Caco-2 (cell line): ENCODE measurements around the gene RAB6D. TPM values are rescaled to one million over a fixed set of nuclear protein-coding genes. Genes with fewer than 3 reads are reported as not detected.
"Not testable (repeated sequence)": the region's sequence is repeated elsewhere in the genome, so short reads cannot be mapped to it uniquely, and the experiment has no call there.

Experiments used
- Bru-seq: library from RNA; stranded (reverse); fragments of 400-500 nt; gene quantifications from one replicate; lab custom pipeline; 2021; lab: Mats Ljungman, UMichigan
- BruChase-seq, 2 experiments: library from RNA; stranded (reverse); fragments of 400-500 nt; gene quantifications; one replicate each; lab custom pipeline; 2021; lab: Mats Ljungman, UMichigan
- BruUV-seq: library from RNA; stranded (reverse); fragments of 400-500 nt; replicated peaks from 2 replicates; lab custom pipeline; 2021; lab: Mats Ljungman, UMichigan
- CTCF ChIA-PET: fragments of 300-600 bp; sonication (Branson Sonifier 250); formaldehyde crosslinking; loops from one replicate; lab custom pipeline; 2022; ENCODE audit warnings: antibody characterized with exemption; lab: Charles Lee
- POLR2A ChIA-PET: fragments of 300-600 bp; sonication (Branson Sonifier 250); formaldehyde crosslinking; loops from one replicate; lab custom pipeline; 2022; ENCODE audit warnings: antibody characterized with exemption; lab: Charles Lee
- DNase-seq, 2 experiments: peaks; one replicate each; pipeline versions ENCODE4 v3.0.0 to v3.0.0-alpha.2; 2020 to 2022
- H3K27me3 ChIP-seq: replicated peaks from 2 replicates; pipeline ENCODE4 v1.6.0; 2011; ENCODE audit warnings: low read length; ENCODE audit not compliant: control insufficient read depth, insufficient read depth
- H3K36me3 ChIP-seq: 2 replicates; pipeline ENCODE4 v1.5.1; 2011; ENCODE audit warnings: low read length; ENCODE audit not compliant: control insufficient read depth, insufficient read depth
- H3K4me1 ChIP-seq: fragments of 250-450 bp; sonication (Bioruptor Pico); 2 replicates; pipeline ENCODE4 v1.5.1; 2020; ENCODE audit warnings: mild to moderate bottlenecking
- H3K4me3 ChIP-seq: 2 replicates; pipeline ENCODE4 v1.5.1; 2011; ENCODE audit warnings: low read depth, mild to moderate bottlenecking, control low read depth, low read length
- H3K9me3 ChIP-seq: fragments of 250-450 bp; sonication (Bioruptor Pico); 2 replicates; pipeline ENCODE4 v1.5.1; 2020; ENCODE audit warnings: mild to moderate bottlenecking, moderate library complexity
- H3K27ac Mint-ChIP-seq: one replicate; pipeline ENCODE4 v1.8.0; 2022; ENCODE audit warnings: mixed read lengths; ENCODE audit not compliant: unreplicated experiment
- H3K27me3 Mint-ChIP-seq: one replicate; pipeline ENCODE4 v1.8.0; 2022; ENCODE audit warnings: mixed read lengths; ENCODE audit not compliant: insufficient read depth, unreplicated experiment
- H3K36me3 Mint-ChIP-seq: one replicate; pipeline ENCODE4 v1.8.0; 2022; ENCODE audit warnings: mild to moderate bottlenecking, mixed read lengths; ENCODE audit not compliant: insufficient read depth, unreplicated experiment
- H3K4me1 Mint-ChIP-seq: one replicate; pipeline ENCODE4 v1.8.0; 2022; ENCODE audit warnings: low read depth, mixed read lengths; ENCODE audit not compliant: unreplicated experiment
- H3K4me3 Mint-ChIP-seq: one replicate; pipeline ENCODE4 v1.8.0; 2022; ENCODE audit warnings: mild to moderate bottlenecking, moderate library complexity, mixed read lengths; ENCODE audit not compliant: unreplicated experiment
- H3K9me3 Mint-ChIP-seq: one replicate; pipeline ENCODE4 v1.8.0; 2022; ENCODE audit warnings: mixed read lengths; ENCODE audit not compliant: unreplicated experiment
- intact Hi-C: fragments of 100-400 bp; cut with micrococcal nuclease; formaldehyde crosslinking; loops from one replicate; pipeline ENCODE4 v1.10.0; 2022; ENCODE audit not compliant: unreplicated experiment
- long read RNA-seq: library from polyadenylated mRNA; stranded (forward); transcript quantifications from one replicate; pipeline ENCODE4 v2.0.0, GENCODE V29; 2022
- total RNA-seq: library from RNA; stranded (reverse); gene quantifications from 2 replicates; pipeline ENCODE4 v1.2.3, GENCODE V29; 2022
- TF ChIP-seq, protein P1 (sequence below), 2 experiments: fragments of 200-600 bp in 1 of 2; IDR thresholded peaks; 1 replicate in 1 of 2; 2 replicates in 1 of 2; pipeline versions ENCODE4 v1.5.1 to v1.8.0; 2011 to 2022; ENCODE audit warnings: antibody characterized with exemption in 1 of 2, control low read depth in 1 of 2, inconsistent platforms in 1 of 2, low read depth in 1 of 2, low read length in 1 of 2, mild to moderate bottlenecking in 1 of 2, moderate library complexity in 1 of 2; ENCODE audit not compliant: insufficient read depth in 1 of 2, severe bottlenecking in 1 of 2, unreplicated experiment in 1 of 2

The RAB6D gene
- total RNA-seq (0.23 and 0.39 TPM in 2 replicates), Bru-seq, nascent RNA (percentile 29 among the genes with signal in this experiment), BruChase-seq, experiment 1, labeled RNA remaining after a 2-hour chase (percentile 34 among the genes with signal in this experiment), BruChase-seq, experiment 2, labeled RNA remaining after a 6-hour chase (percentile 37 among the genes with signal in this experiment)
- long read RNA-seq: 0 reads

DNA sequence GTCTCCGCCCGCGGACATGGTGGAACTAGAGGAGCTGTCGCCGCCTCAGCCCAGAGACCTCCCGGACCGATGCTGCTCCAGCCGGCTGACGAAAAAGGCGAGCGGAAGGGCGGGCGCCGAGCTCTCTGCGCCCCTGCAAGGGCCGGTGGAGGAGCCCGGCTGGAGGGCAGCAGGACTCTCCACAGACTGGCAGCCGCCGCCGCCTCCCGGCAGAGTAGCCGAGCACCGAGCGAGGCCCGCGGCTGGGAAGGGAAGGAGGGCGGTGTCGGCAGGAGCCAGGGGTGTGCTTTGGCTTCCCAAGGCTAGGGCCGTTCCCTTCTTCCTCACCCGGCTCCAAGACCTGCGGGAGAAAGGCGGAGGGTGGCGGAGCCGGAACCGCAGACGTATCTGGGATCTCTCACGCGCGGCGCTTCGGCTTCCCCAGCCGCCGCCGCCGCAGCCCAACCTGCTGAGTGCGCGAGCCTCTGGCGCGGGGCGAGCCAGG, at the start of gene RAB6D:
TSS of gene RAB6D (minus strand) at position 466 of the 484 bp plus-strand sequence. CDS start at position 18, 448 bp downstream.
- not testable (repeated sequence) for H3K9me3 Mint-ChIP-seq
- H3K4me3 ChIP-seq: peak within 1 kb of the TSS; percentile 38

DNA sequence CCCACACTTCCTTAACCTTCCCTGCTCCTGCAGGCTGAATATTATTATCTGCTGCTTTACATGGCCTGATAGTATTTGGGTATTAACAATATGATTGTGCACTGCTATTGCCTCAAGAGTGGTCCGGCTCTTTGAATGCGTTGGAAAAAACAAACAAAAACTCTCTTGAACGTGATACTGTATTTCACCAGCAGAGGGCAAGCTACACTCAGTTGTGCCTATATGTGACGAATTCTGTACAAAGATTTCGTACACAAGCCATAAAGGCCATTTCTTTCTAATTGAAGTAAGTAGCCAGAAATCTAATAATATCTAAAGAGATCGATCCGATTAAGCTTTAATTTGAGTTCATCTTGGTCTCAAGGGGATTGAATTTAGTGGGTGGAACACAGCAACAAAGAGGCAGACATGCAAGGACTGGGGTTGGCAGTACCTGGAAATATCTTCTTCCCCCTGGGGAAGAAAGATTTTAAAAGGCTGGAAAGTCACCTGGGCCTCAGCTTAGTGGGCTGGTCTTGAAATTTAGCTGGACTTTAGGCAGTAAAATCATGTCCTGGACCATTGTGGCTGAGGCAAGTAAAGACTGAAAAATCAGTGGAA, 49.3 kb upstream of the RAB6D start:
- POLR2A ChIA-PET: no interaction called here
- no peaks in the 10 kb centered on the region for H3K27me3 ChIP-seq

More for the DNA sequence above, at the start of gene RAB6D:
- peak in 1 of 2 experiments; percentile 53 for DNase-seq
- H3K27ac Mint-ChIP-seq, H3K9me3 ChIP-seq, H3K36me3 ChIP-seq, H3K27me3 ChIP-seq, H3K4me1 ChIP-seq, BruUV-seq, intact Hi-C loops, H3K36me3 Mint-ChIP-seq, H3K4me1 Mint-ChIP-seq, POLR2A ChIA-PET, CTCF ChIA-PET: not testable (repeated sequence)
- Mint-ChIP-seq H3K4me3 (peak within 1 kb of the TSS; percentile 57), H3K27me3 (peaks cover 18% of the 10 kb centered on the region)

DNA sequence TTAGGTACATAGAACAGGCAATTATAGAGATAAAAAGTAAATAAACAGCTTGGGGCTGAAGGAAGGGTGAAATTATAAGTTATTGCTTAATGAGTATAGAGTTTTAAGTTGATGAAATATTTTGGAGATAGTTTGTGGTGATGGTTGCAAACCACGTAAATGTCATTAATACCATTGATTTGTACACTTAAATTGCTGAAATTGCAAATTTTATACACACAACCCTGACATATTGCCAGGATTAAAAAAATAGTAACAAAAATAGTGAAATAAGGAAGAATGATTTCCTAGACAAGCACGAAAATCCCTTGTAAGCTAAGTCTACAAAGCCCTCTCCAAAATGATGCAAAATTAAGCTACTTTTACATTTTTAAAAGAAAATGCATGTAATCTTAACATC, 46.2 kb upstream of the RAB6D start:
- Histone ChIP-seq H3K36me3 (no peaks in the 10 kb centered on the region), H3K4me1 (no peaks in the 10 kb centered on the region), H3K4me3 (no peak overlapping the region), H3K27me3 (no peaks in the 10 kb centered on the region; the same call in 1 of the 2 replicates), H3K9me3 (no peaks in the 10 kb centered on the region)
- ChIA-PET POLR2A (no interaction called here), CTCF (no interaction called here)
- Mint-ChIP-seq H3K36me3 (no peaks in the 10 kb centered on the region), H3K27ac (no peak overlapping the region), H3K27me3 (peaks cover 17% of the 10 kb centered on the region), H3K9me3 (no peaks in the 10 kb centered on the region), H3K4me1 (no peaks in the 10 kb centered on the region), H3K4me3 (no peak overlapping the region)
- intact Hi-C loops: loop anchor here (5.0 kb wide), 1 partner anchor 737 kb away; no protein-coding TSS in a partner anchor
- TF ChIP-seq, protein P1, sequence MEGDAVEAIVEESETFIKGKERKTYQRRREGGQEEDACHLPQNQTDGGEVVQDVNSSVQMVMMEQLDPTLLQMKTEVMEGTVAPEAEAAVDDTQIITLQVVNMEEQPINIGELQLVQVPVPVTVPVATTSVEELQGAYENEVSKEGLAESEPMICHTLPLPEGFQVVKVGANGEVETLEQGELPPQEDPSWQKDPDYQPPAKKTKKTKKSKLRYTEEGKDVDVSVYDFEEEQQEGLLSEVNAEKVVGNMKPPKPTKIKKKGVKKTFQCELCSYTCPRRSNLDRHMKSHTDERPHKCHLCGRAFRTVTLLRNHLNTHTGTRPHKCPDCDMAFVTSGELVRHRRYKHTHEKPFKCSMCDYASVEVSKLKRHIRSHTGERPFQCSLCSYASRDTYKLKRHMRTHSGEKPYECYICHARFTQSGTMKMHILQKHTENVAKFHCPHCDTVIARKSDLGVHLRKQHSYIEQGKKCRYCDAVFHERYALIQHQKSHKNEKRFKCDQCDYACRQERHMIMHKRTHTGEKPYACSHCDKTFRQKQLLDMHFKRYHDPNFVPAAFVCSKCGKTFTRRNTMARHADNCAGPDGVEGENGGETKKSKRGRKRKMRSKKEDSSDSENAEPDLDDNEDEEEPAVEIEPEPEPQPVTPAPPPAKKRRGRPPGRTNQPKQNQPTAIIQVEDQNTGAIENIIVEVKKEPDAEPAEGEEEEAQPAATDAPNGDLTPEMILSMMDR (IDR thresholded peaks at IDR 0.05; ENCODE audit: insufficient read depth in 1 of 2, low read depth in 1 of 2, low read length in 1 of 2, severe bottlenecking in 1 of 2, unreplicated experiment in 1 of 2): no peak
- no peak for DNase-seq
- BruUV-seq: no TSS peak

More for the DNA sequence above, 49.3 kb upstream of the RAB6D start:
- H3K27me3 Mint-ChIP-seq: peaks cover 18% of the 10 kb centered on the region
- no peaks in the 10 kb centered on the region for H3K36me3 Mint-ChIP-seq
- no peaks in the 10 kb centered on the region for H3K4me1 Mint-ChIP-seq
- CTCF ChIA-PET: interaction anchor here (1.2 to 1.9 kb wide), 2 partner anchors 80 to 260 kb away, joined by 4 to 18 read pairs; no protein-coding TSS in a partner anchor
- TF ChIP-seq, protein P1 (IDR thresholded peaks at IDR 0.05; ENCODE audit: insufficient read depth in 1 of 2, low read depth in 1 of 2, low read length in 1 of 2, severe bottlenecking in 1 of 2, unreplicated experiment in 1 of 2): peak; percentile 71 to 82
- Histone ChIP-seq H3K36me3 (no peaks in the 10 kb centered on the region), H3K4me3 (no peak overlapping the region), H3K4me1 (no peaks in the 10 kb centered on the region), H3K9me3 (no peaks in the 10 kb centered on the region)
- intact Hi-C loops: loop anchor here (1.0 to 5.0 kb wide), 4 partner anchors 79 to 734 kb away; partner anchors contain the start of gene MZT2A
- no peak overlapping the region for H3K27ac Mint-ChIP-seq
- H3K9me3 Mint-ChIP-seq: no peaks in the 10 kb centered on the region
- BruUV-seq: no TSS peak
- peak in 1 of 2 experiments; percentile 67 for DNase-seq
- H3K4me3 Mint-ChIP-seq: no peak overlapping the region
